ENCODE measurements around the gene XRCC4.
"Not testable (repeated sequence)": the region's sequence is repeated elsewhere in the genome, so short reads cannot be mapped to it uniquely, and the experiment has no call there.

Gene XRCC4

DNA sequence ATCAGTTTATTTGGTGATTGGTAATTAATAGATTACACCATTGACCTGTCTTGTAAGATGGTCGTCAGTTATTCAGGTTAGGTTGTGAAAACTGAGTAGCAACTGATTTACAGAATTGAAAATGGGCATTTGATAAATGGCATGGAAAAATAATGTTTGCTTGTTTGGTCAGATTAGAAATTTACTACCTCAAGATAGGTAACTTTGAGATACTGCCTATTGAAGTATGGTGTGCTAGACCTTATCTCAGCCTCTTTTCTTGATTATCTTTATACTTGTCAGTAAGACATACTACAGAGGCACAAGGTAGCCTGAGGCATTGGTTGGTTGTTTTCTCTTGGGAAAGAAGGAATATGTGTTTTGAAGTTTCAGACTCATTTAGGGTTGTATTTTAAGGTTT lies 174.5 kb downstream of the XRCC4 start:
- no peak overlapping the region for H3K27ac ChIP-seq
- no peak for DNase-seq (ENCODE audit: low read depth, low spot score)

DNA sequence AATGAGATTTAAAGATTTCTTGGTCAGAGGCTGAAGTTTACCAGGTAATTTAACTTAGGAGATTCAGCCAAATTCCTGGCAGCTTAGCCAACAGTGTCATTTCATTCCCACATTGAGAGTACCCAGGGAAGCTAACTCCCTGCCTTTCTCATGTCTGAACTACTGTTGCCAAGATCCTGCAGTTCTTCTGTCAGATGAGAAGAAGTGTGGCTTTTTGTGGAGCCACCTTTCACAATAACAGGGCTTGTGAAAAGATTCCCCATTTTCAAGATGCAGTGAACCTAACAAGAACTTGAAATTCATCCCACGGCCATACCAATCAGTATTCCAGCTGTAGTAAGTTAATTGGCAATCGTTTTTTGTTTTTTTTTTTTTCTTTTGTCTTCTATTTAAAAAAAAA lies 176.4 kb downstream of the XRCC4 start:
- DNase-seq (ENCODE audit: low read depth, low spot score), result no peak
- no peak overlapping the region for H3K27ac ChIP-seq

DNA sequence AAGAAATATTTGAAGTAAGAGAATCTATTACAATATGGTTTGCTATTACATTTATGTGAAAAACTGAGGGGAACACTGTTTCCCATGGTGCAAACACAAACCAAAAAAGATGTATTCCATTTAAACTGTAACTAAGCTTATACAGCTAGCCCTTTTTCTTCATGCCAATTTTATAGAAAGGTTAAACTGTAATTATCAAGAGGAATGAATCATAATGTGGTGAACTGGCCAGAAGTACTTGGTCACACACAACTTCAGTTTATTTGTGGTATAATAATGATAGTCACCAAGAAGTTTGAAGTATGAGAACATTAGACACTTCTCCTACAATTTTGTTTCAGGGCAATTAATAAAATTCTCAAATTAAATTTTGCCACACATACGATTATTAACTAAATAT lies 177.9 kb downstream of the XRCC4 start:
- DNase-seq (ENCODE audit: low read depth, low spot score), result no peak

DNA sequence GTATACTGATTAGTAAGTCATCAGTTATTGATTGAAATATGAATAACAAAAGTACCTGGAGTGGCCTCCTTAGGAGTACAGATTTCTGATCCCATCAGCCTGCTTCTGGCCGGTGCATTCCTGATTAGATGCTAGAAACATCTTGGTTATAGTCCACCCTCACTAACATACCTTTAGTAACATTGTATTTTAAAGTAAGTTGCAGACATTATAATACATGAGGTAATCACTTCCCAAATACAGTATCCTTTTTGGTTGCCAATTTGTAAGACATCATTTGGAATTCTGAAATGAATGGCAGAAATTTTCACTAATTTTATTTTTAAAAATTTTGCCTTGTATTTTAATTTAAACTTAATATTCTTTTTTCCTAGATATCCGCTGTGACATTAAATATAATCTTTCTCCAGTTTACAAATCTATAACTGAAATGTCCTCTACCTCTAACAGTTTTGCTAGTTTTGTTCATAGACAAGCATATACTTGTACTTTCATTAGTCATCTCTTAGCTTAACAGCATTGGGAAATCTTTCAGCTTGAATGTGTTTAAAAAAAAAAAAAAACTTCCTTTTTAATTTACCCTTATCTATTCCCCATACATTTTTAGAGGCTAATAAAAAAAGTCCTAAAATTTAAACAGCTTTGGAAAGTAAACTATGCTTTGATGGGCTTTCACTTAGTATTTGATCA lies 178.9 kb downstream of the XRCC4 start:
- no peak overlapping the region for H3K27ac ChIP-seq
- peak; percentile 12 for DNase-seq (ENCODE audit: low read depth, low spot score)

More for the DNA sequence above, 177.9 kb downstream of the XRCC4 start:
- no peak overlapping the region for H3K27ac ChIP-seq

DNA sequence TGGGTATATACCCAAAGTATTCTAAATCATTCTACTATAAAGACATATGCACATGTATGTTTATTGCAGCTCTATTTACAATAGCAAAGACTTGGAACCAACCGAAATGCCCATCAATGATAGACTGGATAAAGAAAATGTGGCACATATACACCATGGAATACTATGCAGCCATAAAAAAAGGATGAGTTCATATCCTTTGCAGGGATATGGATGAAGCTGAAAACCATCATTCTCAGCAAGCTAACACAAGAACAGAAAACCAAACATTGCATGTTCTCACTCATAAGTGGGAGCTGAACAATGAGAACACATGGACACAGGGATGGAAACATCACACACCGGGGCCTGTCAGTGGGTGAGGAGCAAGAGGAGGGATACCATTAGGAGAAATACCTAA lies 180.3 kb downstream of the XRCC4 start:
- not testable (repeated sequence) for H3K27ac ChIP-seq; DNase-seq (ENCODE audit: low read depth, low spot score)

DNA sequence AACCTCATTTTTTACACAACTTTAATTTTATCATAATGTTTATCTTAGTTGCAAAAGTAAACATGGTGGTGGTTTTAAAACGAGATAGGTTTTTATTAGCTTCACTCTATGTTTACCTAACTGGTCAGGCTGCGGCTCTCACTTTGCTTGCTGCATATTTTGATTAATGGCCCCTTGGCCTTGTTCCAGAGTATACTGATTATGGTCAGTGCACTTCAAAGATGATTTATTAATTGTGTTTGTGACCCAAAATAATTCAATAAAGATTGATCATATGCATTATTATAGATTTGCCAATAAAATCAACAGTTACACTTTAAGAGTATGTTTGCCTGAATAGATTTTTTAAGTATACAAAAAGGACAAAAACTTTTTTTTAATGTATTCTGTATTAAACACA lies 188.0 kb downstream of the XRCC4 start:
- no peak overlapping the region for H3K27ac ChIP-seq
- DNase-seq (ENCODE audit: low read depth, low spot score), result peak; percentile 44

DNA sequence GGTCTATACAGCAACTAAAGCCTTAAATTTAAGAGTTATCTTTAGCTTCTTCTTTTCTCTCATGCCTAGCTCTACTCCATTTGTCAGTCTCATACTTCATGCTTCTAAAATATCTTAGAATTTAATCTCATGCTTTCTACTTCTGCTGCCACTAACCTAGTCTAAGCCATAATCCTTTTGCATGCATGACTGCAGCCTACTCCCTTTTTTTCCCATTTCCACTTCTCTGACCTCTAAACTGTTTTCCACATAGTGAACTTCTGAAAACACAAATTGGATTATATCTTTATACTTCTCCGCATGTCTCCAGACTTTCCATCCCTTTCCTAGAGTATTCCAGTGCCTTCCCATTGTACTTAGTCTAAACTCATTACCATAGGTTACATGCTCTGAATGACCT lies 193.0 kb downstream of the XRCC4 start:
- DNase-seq (ENCODE audit: low read depth, low spot score), result no peak
- no peak overlapping the region for H3K27ac ChIP-seq

DNA sequence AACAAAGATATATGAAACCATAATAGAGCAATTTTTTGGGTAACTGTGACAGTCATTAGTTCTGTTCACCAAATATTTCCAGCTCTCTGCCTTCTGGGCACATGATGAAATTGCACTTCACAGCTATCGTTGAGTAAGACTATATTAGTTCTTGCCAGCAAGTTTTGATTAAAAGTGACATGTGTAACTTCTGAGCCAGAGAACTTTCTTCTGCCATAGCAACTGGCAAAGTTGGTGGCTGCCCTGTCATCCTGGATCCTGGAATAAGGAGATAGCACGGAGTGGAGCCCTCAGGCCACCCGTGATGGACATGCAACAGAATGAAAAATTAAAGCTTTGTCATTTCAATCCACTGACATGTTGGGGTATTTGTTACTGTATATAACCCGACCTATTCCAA lies 199.8 kb downstream of the XRCC4 start:
- H3K27ac ChIP-seq, result no peak overlapping the region
- DNase-seq (ENCODE audit: low read depth, low spot score), result no peak

DNA sequence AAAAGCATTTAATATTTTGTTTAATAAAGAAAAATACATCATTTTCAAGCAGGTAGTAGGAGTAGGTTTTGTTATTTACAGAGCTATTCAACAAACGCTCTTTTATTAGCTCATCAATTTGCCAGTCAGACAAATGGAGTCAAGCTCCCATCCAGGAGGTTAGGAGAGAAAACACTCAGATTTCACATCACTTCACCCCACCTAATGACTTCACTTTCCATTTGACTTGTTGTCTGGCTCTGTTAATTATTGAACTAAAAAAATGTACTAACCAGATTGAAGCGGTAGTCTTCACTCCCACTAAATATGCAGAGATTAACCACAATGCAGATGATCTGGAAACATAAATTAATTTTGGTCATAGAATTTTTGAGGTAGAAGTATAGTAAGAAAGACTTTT lies 200.6 kb downstream of the XRCC4 start:
- H3K27ac ChIP-seq, result no peak overlapping the region
- DNase-seq (ENCODE audit: low read depth, low spot score), result no peak

DNA sequence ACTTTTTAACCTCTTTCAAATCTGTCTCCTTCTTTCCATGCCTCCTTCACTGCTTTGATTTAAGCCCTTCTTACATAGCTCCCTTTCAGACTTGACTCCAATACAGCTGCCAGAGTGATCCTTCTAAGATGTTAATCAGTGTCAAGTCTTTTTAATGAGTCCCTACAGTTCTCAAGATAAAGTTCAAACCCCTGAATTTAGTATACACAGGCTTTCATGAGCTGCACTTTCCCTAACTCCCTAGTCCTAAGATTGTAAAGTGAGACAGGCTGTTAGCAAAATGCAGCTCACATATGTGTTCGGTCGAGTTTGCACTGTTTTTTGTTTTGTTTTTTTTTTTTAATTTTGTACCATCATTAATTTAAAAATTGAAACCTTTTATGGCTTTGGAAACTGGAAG lies 203.8 kb downstream of the XRCC4 start:
- DNase-seq (ENCODE audit: low read depth, low spot score), result no peak
- no peak overlapping the region for H3K27ac ChIP-seq

DNA sequence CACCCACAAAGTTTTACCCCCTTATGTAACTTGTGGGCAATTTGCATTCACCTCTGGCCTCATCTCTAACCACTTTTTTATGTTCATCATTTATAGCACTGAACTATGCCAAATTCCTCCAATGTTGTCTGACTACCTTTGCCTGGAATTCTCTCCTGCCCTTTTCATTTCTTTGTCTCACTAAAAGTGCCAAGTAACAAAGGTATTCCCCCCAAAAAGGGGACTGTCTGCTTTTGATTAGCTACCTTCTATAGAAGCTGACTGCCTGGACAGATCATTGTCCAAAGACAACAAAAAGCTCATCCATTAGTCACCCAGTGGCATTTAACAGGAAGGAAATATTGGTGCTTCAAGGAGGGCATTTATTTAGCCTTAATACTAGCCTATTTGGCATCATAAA lies 204.3 kb downstream of the XRCC4 start:
- no peak overlapping the region for H3K27ac ChIP-seq
- DNase-seq (ENCODE audit: low read depth, low spot score), result no peak

DNA sequence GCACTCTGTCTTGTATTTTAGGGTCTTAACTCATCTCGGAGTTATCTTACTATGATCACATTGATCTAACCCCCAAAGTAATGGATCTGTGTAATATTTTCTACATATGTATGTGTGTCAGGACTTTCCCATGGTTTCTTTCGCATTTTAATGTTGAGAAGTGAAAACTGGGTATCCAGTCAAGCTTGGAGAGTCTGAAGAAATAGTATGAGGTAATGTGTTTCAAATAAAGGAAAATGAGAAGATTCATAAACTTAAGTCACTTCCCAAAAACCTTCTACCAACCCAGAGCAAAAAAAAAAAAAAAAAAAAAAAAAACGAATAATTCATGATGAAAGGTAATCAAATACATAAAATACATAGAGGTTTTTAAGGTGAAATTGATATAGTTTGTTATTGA lies 206.4 kb downstream of the XRCC4 start:
- no peak overlapping the region for H3K27ac ChIP-seq
- DNase-seq (ENCODE audit: low read depth, low spot score), result no peak

DNA sequence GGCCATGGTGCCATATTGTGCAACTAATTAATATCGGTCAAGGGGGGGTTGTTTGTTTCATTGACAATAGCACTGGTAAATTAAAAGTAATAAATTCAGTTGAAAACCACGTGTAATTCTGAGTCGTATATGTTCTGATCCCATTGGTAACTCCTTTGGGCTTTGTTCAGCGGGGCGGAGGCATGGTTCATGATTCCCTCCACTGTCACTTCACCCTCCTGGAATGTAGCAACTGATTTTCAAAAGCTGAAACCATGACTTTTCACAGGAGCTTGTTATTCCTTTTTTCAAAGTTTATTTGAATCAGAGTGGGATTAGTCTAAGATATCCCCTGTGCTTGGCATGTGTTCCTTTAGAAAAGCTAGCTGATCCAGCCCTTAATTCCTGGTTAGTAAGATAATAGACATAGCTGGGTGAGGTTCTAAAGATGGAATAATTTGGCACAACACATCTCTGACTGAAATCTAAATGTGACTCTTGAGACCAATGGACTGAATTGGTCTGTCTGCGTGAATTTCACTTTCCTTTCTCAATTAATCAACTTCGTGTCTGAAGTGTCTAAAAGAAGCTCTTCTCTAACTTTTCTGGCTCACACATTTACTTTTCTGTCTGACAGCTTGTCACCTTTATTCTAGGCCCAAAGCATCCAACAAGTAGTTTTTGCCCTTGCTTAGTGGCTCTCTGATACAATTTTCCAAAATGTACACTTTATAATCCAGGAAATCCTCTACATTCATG lies 208.5 kb downstream of the XRCC4 start:
- H3K27ac ChIP-seq, result no peak overlapping the region
- DNase-seq (ENCODE audit: low read depth, low spot score), result no peak

DNA sequence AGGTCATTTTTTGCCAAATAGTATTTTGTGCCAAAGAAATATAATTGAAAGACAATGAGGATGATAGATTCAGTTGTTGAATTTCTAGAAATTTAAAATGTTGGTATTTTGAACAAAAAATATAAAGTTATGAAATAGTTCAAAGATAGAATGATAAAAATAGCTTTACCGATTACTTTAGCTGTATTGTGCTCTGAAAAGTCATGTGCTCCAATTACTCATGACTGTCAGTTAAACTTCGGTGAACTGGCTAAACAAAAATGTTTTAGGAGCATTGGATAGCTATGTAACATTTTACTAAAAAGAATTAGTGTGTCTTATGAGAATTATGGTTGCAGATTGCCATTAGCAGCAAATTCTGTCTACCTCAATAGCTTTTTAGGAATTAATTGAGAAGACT lies 216.9 kb downstream of the XRCC4 start:
- no peak overlapping the region for H3K27ac ChIP-seq
- DNase-seq (ENCODE audit: low read depth, low spot score), result no peak

DNA sequence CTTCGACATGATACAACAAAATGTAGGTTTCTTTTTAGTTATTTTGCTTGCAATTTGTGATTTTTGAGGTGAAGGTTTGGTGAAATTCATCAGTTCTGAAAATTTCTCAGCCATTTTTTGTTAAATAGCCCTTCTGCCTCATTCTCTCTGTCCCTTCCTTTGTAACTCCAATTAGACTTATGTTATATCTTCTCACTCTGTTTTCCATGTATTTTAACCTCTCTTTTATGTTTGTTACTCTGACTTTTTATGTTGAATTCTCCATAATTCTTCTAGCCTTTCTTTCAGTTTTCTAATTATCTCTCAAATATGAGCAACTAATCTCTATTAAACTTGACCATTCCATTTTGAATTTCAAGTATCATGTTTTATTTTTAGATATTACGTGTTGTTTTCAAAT lies 222.0 kb downstream of the XRCC4 start:
- no peak for DNase-seq (ENCODE audit: low read depth, low spot score)
- no peak overlapping the region for H3K27ac ChIP-seq

DNA sequence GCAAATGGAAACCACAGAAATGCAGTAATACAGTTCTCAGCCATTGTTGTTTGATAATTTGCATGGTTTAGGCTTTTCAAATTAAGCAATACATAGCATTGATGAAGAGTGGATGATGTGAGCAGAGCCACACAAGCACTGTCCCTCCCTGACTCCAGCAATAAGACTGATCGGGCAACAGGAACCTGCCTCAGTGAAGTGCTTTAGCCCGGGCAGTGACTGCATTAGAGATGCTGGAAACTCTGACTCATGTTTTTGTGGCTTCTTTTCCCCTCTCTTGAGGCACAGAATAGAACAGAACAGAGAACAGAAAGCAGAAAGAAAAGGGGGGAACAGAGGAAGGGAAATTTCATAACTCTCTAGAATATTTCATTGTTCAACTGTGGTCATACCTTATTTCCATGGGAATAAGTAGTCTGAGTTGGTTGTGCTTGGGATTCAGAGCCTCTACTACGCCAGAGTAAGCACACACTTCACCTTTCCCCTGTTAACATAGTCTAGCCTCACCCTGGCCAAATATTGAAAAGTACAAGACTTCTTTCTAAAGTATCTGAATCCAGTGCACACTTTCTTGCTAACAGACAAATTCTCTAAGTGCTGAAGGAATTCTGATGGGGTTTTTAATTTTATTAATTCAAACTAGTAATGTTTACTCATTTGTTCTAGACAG lies 229.4 kb downstream of the XRCC4 start:
- H3K27ac ChIP-seq, result no peak overlapping the region
- DNase-seq (ENCODE audit: low read depth, low spot score), result no peak

DNA sequence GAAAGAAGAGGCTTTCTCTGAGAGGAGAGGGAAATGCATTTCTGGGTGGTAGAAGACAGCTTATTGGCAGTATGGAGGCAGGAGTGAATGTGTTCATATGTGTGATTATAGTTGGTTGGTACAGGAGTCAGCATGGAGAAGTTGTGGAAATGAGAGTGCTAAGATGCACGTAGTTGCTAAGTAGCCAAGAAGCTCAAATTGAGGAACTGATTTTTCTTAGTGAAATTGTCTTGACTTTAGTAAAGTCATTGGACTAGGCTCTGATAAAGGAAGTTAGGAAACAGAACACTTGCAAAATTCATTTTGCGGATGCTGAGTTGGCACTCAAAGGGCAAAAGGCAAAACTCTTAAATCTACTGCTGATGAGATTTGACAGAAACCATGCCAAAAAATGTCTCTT lies 235.3 kb downstream of the XRCC4 start:
- no peak for DNase-seq (ENCODE audit: low read depth, low spot score)
- H3K27ac ChIP-seq, result no peak overlapping the region

DNA sequence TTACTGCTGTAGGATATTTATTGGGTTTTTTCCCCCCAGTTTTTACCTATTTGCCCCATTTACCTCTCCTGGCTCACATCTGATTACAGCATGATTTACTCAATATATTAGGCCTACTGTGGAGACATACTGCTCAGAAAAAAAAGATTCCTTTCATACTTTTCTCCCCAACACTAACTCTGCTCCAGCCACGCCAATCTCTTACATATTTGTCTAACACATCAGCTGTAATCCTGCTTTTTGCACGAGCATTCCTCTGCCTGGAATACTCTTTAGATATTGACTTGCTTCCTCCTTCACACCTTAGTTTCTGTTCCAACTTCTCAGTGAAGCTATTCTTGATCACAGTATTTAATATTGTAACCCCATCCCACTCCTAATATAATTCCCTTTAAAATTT lies 236.1 kb downstream of the XRCC4 start:
- DNase-seq (ENCODE audit: low read depth, low spot score), result no peak
- no peak overlapping the region for H3K27ac ChIP-seq

DNA sequence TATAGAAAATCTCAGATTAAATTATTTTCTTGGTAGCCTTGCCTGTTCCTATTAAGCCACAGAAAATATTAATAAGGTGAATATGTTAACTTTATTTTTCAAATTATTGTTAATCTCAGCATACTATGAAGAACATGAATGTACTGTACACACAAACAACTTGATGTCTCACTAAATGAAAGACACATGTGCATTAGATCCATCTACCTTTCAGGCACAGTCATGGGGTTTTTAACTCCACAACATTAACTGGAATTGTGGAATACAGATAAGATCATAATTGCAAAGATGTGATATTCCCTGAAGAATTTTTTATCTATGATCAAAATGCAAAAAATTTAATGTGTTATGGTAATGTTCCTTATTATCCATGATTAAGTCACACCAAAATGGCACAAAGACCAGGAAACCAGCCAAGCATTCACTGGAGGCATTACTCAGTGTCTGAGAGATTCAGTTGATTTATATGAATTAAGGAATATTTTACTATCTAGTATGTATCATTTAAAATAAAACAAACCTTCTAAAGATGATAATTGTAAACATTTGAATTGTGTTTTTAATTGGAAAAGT lies 244.2 kb downstream of the XRCC4 start:
- DNase-seq (ENCODE audit: low read depth, low spot score), result no peak
- H3K27ac ChIP-seq, result no peak overlapping the region

DNA sequence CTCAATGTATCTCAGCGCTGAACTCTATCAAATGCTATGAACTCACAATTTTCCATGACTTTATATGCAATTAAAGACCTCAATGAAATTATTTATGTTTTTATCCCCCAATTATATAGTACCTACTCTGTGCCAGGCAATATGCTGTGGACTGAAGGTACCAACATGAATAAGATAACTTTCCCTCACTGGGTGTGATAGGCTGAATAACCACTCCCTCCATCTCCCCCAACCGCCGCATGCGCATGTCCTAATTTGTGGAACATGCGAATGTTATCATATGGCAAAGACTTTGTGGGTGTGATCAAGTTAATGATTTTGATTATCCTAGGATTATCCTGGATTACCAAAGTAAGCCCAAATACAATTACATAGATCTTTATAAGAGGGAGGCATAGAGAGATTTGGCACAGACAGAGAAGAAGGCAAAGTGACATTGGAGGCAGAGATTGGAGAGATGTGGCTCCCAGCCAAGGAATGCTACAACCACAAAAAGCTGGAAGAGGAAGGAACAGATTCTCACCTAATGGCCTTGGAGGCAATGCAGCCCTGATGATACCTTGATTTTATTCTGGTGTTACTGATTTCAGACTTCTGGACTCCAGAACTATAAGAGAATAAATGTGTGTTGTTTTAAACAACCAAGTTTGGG lies 245.1 kb downstream of the XRCC4 start:
- no peak for DNase-seq (ENCODE audit: low read depth, low spot score)
- no peak overlapping the region for H3K27ac ChIP-seq

All from epithelial cell of prostate (primary cell).